Cardiac atrium fibroblast (primary cell): ENCODE data around the gene SRI. TPM values are rescaled to one million over a fixed set of nuclear protein-coding genes. Genes with fewer than 3 reads are reported as not detected.

Source experiments
- total RNA-seq: library from RNA; depleted of rRNA; stranded (reverse); fragments of >200 nt; gene quantifications from 2 replicates; pipeline ENCODE4 v1.2.3, GENCODE V29; 2015

SRI gene, protein sequence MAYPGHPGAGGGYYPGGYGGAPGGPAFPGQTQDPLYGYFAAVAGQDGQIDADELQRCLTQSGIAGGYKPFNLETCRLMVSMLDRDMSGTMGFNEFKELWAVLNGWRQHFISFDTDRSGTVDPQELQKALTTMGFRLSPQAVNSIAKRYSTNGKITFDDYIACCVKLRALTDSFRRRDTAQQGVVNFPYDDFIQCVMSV
- total RNA-seq: 61.9 and 87.0 TPM in 2 replicates

DNA sequence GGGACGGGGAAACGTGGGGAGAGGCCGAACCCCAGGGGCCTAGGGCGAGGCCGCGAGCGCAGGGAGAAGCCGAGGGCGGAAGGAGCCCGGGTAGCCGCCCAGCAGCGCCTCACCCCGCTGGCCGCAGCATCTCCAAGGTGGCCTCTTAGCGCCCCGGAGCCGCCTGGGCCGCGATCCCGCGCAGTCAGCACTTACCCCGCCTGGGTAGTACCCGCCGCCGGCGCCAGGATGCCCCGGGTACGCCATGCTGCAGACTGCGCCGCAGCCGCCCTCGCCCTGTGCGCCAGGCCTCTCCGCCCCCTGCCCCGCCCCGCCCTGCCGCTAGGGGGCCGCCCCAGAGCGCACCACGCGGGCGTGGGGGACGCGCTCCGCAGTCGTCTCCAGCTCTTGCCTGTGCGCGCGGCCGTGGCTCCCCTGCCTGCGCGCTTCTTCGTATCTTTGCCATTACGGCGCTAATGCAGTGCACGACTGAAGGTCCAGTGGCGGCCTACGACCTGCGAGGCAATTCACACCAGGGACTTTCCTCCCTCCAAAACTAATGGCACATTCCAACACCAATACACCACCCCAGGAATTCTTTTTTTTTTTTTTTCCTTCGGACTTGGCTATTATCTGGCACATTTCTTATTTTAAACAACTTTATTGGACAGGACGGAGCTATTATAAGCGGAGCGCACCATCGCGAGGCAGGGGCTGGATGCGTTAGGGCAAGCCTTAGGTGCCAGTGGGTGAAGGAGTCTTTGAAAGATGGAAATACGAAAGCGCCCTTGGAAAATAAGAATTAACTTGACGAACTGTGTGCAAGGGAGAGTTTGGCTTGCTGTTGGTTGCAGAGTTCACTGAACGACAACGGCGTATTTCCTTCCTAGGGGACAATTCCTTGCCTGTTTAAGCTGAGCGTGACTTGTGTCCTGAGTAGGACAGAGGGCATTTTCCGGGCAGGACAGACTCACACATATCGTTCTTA is at the start of gene SRI:
Gene SRI (minus strand): TSS at position 258 of the 967 bp plus-strand sequence. CDS start 12 bp downstream, at position 246.

Other genes with a start within 250 kb of the SRI start
- gene STEAP4, start 86.9 kb upstream of the SRI start, total RNA-seq: 2.0 and 38.9 TPM in 2 replicates